HL-60/S4 treated with retinoic acid at 250 ng/mL for 4 days and 3 days (cell line): ENCODE results near the gene SH3RF3.

Experiments used
- in situ Hi-C: fragments of 300-500 bp; cut with MboI; formaldehyde crosslinking; loops from 2 replicates; pipeline ENCODE4 v1.7.0; 2022; ENCODE audit warnings: low sequenced_read_pairs

Gene SH3RF3

GRCh38 chr2:109197491-109198418, 68.8 kb downstream of the SH3RF3 start:
- in situ Hi-C loops, result no loop called here

DNA sequence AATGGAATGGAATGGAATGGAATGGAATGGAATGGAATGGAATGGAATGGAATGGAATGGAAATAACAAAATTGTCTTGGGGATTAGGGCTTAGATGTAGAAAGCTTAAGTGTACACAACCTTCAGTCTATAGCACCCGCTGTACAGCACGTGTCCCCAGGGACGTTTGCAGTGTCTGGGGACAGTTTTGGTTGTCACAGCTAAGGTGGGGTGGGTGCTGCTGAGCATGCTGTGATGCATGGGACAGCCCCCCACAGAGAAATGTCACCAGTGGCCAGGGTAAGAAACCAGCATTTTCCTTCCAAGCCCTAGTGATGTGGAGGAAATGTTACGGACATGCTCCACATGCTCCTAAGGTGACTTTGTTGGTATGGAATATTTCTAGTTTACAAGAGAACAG, 70.8 kb downstream of the SH3RF3 start:
- in situ Hi-C loops, result no loop called here

DNA sequence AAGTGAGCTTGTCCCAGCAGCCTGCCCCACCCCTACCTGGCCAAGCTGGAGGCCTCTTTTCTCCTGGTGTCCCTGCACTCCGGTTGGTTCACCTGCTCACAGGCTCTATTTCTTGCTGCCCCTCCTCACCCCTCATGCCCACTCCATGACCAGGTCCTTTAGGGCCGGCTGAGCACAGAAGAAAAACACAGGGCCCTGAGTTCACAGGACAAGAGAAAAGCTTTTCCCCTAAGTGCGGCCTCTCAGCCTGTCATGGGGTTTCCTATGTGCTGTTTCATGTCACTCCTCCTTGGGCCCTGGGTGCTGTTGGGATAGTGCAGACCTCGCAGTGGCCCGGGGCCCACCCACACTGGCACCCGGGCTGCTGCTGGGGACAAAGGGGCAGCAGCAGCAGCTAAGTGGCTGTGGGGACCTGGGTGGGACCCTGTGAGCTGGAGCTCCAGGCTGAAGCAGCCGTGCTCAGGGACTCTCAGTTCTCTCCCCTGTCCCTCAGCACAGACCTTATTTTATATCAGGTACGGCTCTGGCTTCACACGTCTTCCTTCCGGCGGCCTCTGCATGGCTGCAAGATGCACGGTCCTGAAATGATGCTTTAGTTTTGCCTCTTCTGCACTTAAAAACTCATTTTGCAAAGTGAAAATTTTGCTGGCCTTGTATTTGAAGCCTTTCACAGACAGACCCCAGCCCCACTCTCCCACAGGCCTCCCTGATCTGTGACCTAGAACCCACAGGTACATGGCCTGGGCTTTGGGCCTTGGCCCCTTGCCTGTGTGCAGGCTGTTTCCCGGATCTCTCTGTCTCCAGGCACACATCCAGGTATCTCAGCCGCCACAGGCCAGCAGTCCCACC, 71.8 kb downstream of the SH3RF3 start:
- in situ Hi-C loops, result no loop called here

DNA sequence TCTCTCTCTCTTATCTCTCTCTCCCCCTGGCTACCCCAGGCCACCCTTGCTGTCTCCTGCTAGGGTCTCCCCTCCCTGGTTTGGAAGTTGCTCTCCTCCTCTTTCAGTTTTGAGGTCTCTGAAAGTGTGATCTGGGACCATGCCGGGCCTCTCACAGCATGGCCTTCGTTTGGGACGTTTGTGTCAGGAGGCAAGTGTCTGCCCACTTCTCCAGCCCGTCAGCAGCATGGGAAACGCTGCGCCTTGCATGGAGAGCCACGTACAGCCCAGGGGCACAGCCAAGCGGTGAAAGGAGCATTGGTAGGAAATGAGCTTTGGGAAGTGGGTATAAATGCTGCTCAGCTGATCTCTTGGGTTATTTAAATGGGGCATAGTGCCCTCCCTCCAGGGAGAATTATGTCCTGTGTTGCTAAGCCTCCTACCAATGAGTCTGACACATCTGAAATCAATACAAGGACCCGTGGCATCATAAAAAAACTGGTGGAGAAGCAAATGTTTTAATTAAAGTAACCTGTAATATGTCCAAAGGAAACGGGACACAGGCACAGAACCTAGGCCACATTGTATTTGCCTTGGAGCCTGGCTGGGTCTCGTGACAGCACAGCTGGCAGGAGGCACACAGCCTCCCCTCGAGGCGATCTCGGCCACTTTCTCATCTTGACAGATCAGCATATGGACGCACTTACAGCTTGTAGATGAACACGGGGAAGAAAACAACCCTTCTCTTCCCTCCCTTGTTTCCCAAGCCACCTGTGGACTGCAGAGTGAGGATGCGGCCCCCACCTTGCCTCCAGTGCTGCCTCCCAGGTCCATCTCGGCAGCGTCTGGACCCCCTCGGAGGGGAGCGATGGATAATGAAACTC, 72.7 kb downstream of the SH3RF3 start:
- in situ Hi-C loops, result no loop called here

GRCh38 chr2:109202486-109202885, 73.5 kb downstream of the SH3RF3 start:
- in situ Hi-C loops, result no loop called here

GRCh38 chr2:109203246-109204011, 74.4 kb downstream of the SH3RF3 start:
- in situ Hi-C loops, result no loop called here

DNA sequence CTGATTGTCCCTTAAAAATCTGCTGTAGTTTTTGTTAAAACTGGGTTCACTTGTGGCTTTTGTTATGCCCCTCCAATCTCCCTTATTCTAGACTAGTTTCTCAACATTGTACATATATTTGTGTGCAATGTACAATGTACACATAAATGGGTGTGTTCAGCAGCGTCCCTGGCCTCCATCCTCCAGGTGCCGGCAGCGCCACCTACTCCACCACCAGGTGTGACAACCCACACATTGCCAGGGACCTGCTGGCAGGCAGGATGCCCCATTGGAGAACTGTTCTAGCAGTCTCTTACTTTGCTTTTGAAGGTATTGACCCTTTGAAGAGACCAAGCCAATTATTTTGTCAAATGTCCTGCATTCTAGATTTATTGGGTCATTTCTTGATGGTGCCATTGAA, 75.4 kb downstream of the SH3RF3 start:
- in situ Hi-C loops, result no loop called here

- in situ Hi-C loops, result no loop called here
Observed at GRCh38 chr2:109205447-109205846, 76.4 kb downstream of the SH3RF3 start.

GRCh38 chr2:109206569-109207146, 77.7 kb downstream of the SH3RF3 start:
- in situ Hi-C loops, result no loop called here

GRCh38 chr2:109207176-109207575, 78.2 kb downstream of the SH3RF3 start:
- in situ Hi-C loops, result no loop called here

DNA sequence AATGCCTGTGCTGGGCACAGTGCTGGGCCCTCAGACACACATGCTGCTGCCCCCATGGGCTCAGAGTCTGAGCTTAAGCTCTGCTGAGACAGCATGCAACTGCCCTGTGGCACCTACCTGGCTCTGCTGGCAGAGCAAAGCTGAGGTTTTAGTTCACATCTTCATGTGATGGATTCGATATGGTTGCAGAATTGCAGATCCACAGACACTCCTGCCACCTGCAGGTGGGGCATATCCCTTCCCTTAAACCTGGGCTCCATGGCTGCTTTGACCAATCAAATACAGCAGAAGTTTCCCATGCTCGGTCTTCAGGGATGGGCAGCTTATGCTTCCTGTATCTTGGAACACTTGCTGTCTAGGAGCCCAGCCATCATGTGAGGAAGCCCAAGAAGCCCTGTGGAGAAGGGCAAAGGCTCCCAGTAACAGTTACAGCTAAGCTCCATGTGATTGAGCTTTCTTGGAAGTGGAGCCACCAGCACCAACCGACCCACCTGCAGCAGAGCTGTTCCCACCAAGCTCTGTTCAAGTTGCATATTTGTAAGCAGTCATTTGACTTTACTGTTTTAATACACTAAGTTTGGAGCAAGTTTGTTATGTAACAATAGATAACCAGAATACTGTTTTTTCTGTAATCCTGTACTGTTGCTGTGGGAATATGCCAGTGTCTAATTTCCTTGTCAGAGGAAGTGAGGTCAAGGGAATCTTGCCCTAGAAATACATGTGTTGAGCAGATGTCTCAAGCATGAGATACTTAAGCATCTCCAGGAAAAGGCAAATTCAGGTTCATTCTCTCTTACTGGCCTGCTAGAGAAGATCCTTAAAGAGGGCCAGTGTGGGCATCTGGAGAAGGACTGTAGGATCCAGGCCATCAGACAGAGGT, 79.3 kb downstream of the SH3RF3 start:
- in situ Hi-C loops, result no loop called here

DNA sequence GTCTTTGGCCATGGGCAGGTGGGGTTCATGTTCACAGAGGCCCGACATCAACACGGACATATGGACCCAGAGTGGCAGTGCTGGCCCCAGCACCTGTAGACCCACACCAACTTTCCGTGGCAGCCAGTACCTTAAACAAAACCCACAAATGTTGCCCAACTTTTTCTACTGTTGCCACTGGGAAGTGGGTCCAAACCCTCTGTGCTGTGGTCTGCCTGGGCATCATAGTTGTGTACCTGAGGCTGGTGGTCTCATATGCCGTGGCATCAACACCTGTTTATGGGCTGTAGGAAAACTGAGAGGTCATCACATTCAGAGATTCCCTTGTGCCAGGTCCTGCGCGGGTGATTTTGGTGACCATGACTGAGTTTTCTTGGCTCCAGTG, 79.9 kb downstream of the SH3RF3 start:
- in situ Hi-C loops, result no loop called here

DNA sequence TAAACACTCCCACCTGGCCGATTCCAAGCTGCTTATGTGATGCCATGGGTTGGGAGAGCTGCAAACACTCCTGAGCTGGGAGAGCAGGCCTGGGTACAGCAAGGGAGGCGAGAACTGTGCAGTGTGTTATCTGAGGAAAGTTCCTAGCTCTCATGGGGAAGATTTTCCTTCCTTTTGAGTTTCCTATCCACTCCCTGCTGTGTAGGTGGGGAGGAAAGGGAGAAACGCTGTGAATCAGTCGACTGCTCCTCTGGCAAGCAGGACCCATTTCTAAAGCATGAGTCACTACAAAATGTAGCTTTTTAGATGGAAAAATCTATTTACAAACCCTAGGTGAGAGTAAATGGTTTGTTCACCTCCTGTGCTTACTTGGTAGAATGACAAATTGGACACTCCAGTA, 80.4 kb downstream of the SH3RF3 start:
- in situ Hi-C loops, result no loop called here

GRCh38 chr2:109209941-109210340, 80.9 kb downstream of the SH3RF3 start:
- in situ Hi-C loops, result no loop called here

DNA sequence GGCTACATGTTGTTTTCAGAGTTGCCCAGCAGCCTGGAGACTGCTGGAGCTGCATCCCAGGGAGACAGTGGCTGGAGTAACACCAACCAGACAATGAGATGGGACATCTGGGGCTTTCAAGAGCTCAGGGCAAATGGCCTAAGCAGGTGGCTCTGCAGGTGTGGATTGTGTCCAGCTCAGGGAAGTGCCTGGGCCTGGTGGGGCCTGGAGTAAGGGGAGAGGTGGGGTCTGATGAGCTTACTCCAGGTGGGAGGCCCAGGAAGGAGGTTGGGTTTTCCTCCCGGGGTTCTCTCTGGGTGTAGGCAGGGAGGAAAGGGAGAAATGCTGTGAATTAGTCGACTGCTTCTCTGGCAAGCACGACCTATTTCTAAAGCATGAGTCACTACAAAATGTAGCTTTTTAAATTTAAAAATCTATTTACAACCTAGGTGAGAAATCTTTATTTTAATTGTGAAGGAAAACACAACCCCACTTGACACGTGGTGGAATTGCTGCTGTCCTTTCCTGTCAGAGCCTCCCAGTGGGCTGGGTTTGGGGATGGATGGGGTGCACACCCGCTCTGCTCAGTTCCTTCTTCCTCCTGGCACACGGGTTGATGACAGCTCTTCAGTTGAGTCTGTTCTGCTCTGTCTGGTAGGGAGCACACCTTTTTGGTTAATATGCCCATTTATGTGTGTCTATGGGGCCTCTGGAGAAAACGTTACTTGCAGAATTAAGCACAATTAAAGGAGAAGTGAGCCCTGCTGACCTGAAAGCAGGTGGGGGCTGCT, 81.6 kb downstream of the SH3RF3 start:
- in situ Hi-C loops, result no loop called here

GRCh38 chr2:109211315-109211714, 82.3 kb downstream of the SH3RF3 start:
- in situ Hi-C loops, result no loop called here

DNA sequence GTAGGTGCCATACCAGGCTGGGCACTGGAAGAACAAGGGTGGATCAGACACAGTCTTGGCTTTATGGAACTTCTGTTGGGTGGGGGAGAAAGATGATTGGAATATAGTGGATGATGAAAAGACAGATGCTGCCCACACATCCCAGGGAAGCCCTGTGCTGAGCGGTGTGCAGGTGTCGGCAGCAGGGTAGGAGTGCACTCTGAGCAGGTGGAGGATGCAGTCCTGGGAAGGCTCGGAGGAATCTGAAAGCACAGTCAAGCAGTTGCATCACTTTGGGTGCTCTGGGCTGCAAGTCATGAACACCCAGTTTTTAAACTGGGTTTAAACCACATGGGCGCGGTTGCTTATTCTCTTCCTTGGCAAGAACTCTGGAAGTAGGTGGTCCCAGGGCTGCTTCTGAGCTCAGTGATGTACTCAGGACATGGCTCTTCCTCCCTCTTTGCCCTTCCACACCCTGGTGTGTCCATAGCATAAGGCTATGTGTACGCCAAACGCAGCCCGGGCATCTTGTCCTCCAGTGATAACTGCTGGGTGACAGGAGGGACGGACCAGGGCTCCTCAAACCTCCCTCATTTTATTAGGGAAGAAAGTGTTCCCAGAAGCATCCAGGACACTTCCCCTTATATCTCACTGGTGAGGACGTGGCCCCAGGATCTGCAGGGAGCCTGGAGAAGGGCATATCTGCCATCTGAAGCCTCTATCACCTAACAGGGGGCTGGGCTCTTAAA, 84.0 kb downstream of the SH3RF3 start:
- in situ Hi-C loops, result no loop called here
